Mesenteric fat pad (tissue), 1 donor: ENCODE data around the gene EGFL8. TPM values are rescaled to one million over a fixed set of nuclear protein-coding genes. Genes with fewer than 3 reads are reported as not detected.
"Not testable (repeated sequence)": the region's sequence is repeated elsewhere in the genome, so short reads cannot be mapped to it uniquely, and the experiment has no call there.

ENCODE experiments used
- DNase-seq: peaks from one replicate; pipeline ENCODE4 v3.0.0-alpha.2; 2020; ENCODE audit warnings: low spot score
- long read RNA-seq: library from polyadenylated mRNA; unstranded; transcript quantifications from one replicate; pipeline ENCODE4 v2.0.0, GENCODE V29; 2020
- total RNA-seq: library from RNA; stranded (reverse); fragmentation: NEBNext Ultra II Directional; extraction: Animal tissue kit (Norgen Biotek cat#: 25700); gene quantifications from one replicate; pipeline ENCODE4 v1.2.1, GENCODE V29; 2021
- donor health status: DM: yes; HTN: yes; CAD: no.

EGFL8 gene
- total RNA-seq = 15.5 TPM
- long read RNA-seq, partial matches to known transcripts = 0 of 9 reads
- long read RNA-seq, other reads (novel, unspliced or antisense) = 2 of 9 reads

- no peak for DNase-seq
Measured at GRCh38 chr6:32164295-32164694, at the start of gene EGFL8. Gene EGFL8, plus strand, starts transcription at chr6:32164595. Its CDS starts 1,571 bp downstream, at chr6:32166166.

DNA sequence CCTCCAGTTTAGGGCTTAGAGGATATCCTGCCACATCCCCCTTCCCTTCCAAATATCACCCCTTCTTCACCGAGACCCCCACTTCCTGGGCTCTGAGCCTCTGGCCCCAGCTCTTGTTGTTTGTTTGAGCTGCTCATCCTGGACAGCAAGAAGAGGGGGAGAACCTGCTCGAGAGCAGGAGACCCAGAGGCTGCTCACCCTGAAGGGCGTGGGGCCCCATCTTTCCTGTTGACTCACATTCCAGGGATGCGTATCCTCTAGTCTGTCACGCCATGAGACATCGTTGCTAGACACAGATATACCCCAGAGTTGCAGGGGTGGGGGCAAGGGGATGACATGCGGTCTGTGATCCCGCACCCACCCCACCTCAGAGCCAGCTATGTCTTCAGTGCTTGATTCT lies 49.6 kb upstream of the EGFL8 start:
- DNase-seq = no peak

GRCh38 chr6:32115623-32116022 lies 48.8 kb upstream of the EGFL8 start:
- DNase-seq = no peak

GRCh38 chr6:32116674-32117073 lies 47.7 kb upstream of the EGFL8 start:
- DNase-seq = no peak

DNA sequence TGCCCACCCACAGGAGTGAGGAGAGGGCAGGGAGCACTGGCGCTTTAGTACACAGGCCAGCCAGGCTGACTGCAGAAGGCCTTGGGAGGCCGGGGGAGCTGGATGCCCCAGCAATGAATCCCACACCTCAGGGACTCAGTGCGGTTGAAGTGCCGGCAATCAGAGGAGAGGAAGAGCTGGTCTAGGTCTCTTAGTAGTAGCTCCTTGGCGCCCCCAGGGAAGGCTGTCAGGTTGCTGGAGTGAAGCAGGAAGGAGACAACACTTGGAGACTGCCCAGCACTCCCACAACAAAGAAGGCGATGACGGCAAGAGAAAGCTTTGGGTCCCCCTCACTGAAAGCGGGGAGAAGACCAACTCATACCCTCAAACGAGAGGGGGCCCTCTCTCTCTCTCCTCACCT lies 46.9 kb upstream of the EGFL8 start:
- DNase-seq = no peak

DNA sequence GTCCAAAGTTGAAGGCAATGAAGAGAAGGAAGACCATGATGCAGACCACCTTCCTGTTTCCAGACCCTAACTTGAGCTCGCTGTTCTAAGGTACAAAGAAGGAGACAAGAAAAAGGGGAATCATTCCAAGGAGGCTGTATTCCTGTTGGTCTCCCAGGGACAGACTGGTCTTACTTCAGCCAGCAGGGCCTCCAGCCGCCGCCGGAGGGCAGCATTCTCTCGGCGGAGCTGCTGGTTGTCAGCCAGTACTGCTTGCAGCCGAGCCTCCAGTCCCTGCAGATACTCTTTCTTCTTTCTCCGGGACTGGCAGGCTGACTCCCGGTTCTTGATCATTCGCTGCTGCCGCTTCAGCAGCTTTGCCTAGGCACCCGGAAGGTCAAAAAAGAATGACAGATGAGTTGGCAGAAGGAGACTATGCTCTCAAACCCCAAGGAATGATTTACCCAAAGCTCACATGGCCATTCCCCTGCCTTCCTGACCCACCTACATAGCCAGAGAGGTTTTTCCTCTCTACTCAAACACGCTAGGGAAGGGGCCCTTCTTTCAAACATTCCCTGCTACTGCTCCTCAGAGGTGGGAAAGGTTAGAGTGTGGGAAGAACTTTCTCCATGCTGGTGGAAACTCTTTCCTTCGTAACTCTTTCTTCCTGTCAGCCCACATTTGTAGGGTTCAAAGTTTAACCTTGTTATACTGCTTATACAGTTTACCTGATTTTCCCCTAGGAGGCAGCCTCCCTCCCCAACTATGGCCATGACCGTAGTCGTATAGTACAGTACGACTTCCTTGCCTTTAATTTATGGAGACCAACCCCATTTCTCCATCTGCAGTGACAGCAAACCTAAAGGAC lies 45.4 kb upstream of the EGFL8 start:
- DNase-seq = peak; percentile 95

- DNase-seq = no peak
Measured at GRCh38 chr6:32120573-32121059, 43.8 kb upstream of the EGFL8 start.

DNA sequence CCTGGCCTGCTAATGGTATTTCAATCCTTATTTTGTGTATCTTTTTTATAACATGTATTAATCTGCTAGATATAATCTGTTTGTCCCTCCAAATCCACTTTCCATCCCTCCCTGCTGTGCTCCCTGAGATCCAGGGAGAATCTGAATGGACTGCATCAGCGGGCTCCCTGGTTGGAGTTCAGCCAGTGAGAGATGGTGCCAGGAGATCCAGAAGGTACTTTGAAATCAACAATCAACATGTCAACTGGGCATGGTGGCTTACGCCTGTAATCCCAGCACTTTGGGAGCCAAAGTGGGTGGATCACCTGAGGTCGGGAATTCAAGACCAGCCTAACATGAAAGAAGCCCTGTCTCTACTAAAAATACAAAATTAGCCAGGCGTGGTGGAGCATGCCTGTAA lies 40.7 kb upstream of the EGFL8 start:
- DNase-seq = no peak

- DNase-seq = no peak
Measured at GRCh38 chr6:32126880-32127279, 37.5 kb upstream of the EGFL8 start.

DNA sequence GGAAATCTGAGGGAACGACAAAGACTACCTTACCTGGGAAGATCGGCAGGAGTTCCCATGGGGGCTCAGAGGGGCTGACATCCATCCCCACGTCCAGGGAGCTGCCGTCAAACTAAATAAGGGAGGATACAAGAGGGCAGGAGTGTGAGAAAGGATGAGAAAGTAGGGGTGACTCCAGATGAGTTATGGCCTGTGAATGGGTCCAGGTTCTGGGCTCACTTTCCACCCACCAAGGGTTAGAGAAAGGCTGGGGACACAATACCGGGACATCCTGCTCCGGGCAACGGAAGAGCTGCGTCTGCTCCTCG lies 37.0 kb upstream of the EGFL8 start:
- no peak for DNase-seq

GRCh38 chr6:32127717-32128592 lies 36.4 kb upstream of the EGFL8 start, which contains the start of gene ATF6B:
Gene ATF6B, minus strand, starts transcription at chr6:32128246. Its CDS starts 39 bp downstream, at chr6:32128207.
- DNase-seq = peak; percentile 97

DNA sequence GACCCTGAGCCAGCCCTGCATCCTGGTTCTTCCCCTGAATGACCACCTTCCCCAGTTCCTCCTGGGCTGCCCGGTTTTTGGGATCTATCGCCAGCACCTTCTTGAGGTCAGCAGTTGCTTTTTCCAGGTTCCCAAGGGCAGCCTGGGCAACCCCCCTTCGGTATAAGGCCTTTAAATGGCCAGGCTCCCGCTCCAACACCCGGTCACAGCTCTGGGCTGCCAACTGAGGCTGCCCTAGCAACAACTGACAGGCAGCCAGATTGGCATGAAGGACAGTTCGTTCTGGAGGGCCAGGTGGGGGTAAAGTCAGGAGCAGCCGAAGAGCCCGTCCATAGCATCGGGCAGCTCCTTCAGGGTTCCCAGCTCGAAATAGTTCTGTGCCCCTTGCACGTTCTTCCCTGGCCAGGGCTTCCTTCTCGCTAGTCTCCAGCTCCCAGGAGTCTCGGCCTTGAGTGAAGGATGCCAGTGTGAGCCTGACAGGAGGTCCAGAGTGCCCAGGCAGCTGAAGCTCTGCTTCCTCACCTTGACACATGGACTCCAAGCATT lies 35.6 kb upstream of the EGFL8 start:
- DNase-seq = no peak

DNA sequence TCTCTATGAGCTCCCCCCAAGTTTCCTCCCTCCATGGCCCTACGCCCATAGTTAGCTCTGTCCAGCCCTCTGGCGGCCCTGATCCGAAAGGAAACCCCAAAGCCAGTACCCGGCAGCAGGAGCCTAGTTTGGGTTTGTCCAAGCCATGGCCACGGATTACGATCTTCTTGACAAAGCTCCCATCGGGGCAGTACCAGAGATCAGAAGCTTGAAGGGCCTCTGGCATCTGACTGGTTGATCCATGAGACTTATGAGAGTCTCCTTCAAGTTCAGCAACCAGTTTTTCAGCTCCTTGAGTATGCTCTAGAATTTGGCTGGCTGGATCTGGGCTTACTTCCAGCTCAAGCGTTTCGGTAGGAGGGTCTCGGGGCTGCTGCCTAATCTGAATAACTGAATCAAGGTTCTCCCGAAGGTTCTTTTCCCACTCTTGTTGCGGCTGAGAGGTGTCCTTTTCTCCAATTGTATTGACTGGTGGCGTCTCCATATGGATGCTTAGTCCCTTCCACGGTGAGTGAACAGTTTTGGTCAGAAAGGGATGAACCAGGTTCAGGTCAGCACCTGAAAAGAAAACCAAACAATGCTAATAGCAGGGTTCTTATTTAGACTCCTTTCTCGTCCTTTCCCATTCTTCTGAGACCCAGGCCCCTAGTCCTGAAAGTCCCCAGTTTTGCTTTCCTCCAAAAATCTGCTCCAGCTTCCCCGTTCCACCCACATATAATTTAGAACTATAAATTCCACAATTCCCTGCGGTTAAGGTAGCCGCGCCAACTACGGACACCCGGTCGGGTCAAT lies 34.9 kb upstream of the EGFL8 start:
- no peak for DNase-seq

DNA sequence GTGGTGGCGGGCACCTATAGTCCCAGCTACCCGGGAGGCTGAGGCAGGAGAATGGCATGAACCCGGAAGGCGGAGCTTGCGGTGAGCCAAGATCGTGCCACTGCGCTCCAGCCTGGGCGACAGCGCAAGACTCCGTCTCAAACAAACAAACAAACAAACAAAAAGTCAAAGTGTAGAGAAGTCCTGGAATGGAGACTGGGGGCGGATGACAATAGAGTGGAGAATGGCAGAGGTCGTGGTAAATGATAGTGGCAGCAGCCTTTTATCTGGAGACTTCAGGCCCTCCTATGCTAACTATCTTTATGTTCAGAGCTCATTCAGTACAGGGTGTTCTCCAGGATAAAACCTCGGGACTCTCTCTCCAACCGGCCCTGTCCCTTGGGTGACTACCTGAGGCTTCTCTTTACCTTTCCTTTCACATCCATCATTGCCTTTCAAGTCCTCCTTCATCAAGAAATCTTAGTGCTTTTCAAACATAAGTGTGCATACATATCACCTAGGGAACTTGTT lies 32.9 kb upstream of the EGFL8 start:
- no peak for DNase-seq

DNA sequence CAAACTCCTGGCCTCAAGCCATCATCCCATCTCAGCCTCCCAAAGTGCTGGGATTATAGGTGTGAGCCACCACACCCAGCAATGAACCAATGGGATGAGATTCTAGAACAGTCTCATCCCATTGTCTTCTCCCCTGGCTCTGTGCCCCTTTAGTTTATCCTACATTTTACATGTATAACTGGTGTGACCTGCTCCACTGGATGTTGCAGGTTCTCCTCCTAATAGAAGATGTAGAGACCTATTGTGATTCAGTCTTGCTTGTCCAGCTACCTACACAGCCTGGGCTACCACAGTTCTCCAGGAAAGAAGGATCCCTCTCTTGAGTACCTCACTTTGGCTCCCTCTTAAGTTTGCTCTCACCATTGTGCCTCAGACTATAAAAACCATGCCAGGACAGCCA lies 32.3 kb upstream of the EGFL8 start:
- DNase-seq = no peak

DNA sequence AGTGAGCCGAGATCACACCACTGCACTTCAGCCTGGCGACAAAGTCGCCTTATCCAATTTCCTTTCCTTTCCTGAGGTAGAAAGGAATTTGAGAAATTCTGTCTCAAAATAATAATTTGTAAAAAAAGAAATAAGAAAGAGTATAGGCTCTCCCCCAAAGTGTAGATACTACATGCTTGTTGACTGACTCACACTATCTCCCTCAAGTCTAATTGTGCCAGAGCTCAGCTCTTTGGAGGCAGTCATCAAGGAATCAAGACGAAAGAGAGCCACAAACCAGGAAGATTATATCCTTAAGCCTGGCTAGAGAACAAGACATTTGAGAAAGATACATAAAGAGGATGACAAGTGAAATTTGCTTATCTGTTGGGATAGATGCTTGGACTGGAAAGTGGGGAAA lies 30.6 kb upstream of the EGFL8 start:
- DNase-seq = no peak

GRCh38 chr6:32137454-32137853 lies 26.9 kb upstream of the EGFL8 start:
- DNase-seq = no peak

DNA sequence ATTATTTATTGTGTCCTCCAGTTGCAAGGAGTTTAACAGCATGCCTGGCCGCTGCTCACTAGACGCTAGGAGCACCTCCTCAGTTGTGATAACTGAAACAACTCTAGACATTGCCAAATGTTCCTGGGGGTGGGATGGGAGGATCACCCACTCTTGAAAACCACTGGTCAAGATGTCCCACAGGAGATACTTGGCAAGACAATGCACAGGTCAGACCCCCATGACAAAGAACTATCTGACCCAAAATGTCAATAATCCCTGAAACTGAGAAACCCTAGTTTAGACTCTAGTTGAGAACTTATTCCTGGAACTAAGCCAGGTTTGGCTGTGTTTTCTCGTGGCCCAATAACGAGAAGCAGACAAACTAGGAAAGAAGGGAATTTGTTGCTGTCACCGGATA lies 24.8 kb upstream of the EGFL8 start:
- DNase-seq = no peak

DNA sequence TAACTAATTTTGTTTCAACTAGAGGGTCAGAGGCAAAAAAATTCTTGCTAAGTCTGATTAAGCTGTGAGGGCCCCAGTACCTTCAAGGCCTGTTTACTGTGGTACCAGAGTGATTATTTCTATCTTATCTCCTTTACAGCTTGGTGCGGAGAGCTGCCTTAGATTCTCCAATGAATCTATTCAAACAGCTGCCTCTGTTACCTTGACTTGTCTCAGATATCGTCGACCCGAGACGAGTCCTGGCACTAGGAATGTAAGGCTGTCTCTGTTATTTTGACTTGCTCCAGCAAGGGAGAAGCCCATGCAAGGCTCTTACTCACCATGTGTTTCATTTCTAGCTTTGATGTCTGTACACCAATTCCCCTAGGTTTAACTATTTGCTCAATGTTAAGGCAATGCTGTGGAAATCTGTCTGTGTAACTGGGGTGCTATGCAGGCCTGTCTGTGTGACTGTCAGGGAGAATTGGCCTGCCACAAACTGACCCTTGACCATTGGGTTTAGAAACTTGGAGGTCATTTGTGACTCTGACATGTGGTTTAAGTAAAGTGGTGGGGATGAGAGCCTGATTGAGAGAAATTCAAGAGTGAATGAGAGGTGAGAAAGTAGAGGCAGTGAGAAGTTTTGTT lies 23.9 kb upstream of the EGFL8 start:
- no peak for DNase-seq

GRCh38 chr6:32144238-32144637 lies 20.2 kb upstream of the EGFL8 start:
- DNase-seq = not testable (repeated sequence)
